Parathyroid adenoma (tissue), 2 donors: Measurements from ENCODE around the gene PRKG1.

Experiments used
- H2AFZ ChIP-seq: fragments of 300-600 bp; sonication (generic); one replicate; pipeline ENCODE4 v1.7.0; 2017; ENCODE audit warnings: antibody characterized with exemption, mild to moderate bottlenecking
- H3K27ac ChIP-seq: fragments of 300-600 bp; sonication (generic); one replicate; pipeline ENCODE4 v1.7.0; 2017
- H3K27me3 ChIP-seq: fragments of 300-600 bp; sonication (generic); one replicate; pipeline ENCODE4 v1.7.0; 2017; ENCODE audit warnings: low read length; ENCODE audit not compliant: control insufficient read depth, insufficient read depth
- H3K36me3 ChIP-seq: fragments of 300-600 bp; sonication (generic); one replicate; pipeline ENCODE4 v1.7.0; 2017; ENCODE audit warnings: low read length; ENCODE audit not compliant: control insufficient read depth, insufficient read depth
- H3K4me1 ChIP-seq: fragments of 300-600 bp; sonication (generic); one replicate; pipeline ENCODE4 v1.7.0; 2017; ENCODE audit warnings: control low read depth
- H3K4me2 ChIP-seq: fragments of 300-600 bp; sonication (generic); one replicate; pipeline ENCODE4 v1.7.0; 2017; ENCODE audit warnings: low read length
- H3K4me3 ChIP-seq: fragments of 300-600 bp; sonication (generic); one replicate; pipeline ENCODE4 v1.7.0; 2017; ENCODE audit warnings: low read depth, low read length
- H3K79me2 ChIP-seq: fragments of 300-600 bp; sonication (generic); one replicate; pipeline ENCODE4 v1.7.0; 2017; ENCODE audit warnings: control low read depth
- H3K9ac ChIP-seq: fragments of 300-600 bp; sonication (generic); one replicate; pipeline ENCODE4 v1.7.0; 2017; ENCODE audit warnings: mild to moderate bottlenecking
- H3K9me3 ChIP-seq: fragments of 300-600 bp; sonication (generic); one replicate; pipeline ENCODE4 v1.7.0; 2017; ENCODE audit warnings: low read length; ENCODE audit not compliant: control insufficient read depth
- TF ChIP-seq, protein P1 (sequence below): fragments of 300-600 bp; sonication (generic); IDR thresholded peaks from one replicate; pipeline ENCODE4 v1.7.0; 2017; ENCODE audit warnings: antibody characterized with exemption, mild to moderate bottlenecking
- donor health status: primary hyperparathyroidism.

Gene PRKG1

DNA sequence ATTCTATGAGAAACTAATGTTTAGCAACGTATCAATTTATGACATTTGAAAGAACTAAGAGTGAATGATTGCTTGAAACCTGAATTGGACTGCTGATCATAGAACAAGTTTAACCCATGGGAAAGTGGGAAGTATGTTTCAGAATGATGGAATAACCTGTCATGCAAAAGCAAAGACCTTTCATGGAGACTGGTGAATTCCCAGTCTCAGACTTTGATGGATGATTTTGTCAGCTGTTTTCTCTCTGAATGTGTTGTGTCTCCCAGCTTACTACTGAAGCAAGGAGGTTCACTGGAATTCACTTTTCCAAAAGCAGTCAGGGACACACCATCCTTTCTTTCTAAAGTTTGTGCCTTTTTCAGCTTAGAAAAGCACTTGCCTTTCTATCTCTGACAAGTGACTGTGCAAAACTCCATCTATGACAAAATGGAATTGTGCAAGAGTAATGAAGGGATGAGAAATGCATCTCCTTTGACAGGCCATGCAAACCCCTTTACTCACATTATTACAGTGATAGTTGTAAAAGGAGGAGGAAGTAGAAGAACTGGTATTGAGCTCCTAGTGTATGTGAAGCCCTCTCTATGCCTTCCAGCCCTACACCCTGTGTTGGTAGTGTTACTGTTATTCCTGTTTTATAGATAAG is 176.1 kb downstream of the PRKG1 start:
- no peaks in the 10 kb centered on the region for H3K27me3 ChIP-seq
- no peak overlapping the region for H3K4me2 ChIP-seq
- no peaks in the 10 kb centered on the region for H3K9me3 ChIP-seq
- TF ChIP-seq, protein P1, sequence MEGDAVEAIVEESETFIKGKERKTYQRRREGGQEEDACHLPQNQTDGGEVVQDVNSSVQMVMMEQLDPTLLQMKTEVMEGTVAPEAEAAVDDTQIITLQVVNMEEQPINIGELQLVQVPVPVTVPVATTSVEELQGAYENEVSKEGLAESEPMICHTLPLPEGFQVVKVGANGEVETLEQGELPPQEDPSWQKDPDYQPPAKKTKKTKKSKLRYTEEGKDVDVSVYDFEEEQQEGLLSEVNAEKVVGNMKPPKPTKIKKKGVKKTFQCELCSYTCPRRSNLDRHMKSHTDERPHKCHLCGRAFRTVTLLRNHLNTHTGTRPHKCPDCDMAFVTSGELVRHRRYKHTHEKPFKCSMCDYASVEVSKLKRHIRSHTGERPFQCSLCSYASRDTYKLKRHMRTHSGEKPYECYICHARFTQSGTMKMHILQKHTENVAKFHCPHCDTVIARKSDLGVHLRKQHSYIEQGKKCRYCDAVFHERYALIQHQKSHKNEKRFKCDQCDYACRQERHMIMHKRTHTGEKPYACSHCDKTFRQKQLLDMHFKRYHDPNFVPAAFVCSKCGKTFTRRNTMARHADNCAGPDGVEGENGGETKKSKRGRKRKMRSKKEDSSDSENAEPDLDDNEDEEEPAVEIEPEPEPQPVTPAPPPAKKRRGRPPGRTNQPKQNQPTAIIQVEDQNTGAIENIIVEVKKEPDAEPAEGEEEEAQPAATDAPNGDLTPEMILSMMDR, result no peak
- H3K9ac ChIP-seq, result no peak overlapping the region
- H3K27ac ChIP-seq, result no peak overlapping the region
- no peak overlapping the region for H3K4me3 ChIP-seq
- H3K4me1 ChIP-seq, result peaks cover 34% of the 10 kb centered on the region
- no peaks in the 10 kb centered on the region for H3K36me3 ChIP-seq
- no peaks in the 10 kb centered on the region for H3K79me2 ChIP-seq
- no peak overlapping the region for H2AFZ ChIP-seq

DNA sequence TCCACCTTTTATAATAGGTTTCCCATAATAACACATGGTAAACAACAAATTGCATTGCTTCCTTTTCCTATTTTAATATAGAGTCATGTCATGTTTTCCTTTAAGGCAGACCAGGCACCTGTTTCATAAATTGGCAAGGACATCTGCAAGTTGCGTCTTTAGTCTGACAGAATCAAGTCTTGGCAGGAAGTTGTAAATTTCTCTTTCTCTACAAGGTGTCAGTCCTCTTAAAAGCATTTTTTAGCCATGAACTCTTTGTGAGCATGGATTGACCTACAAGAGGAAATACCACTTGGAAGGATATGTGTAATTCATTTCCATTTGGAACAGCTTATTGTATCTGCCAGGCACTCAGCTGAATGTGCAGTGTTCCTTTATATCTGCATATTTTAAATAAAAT is 176.8 kb downstream of the PRKG1 start:
- Histone ChIP-seq H3K27me3 (no peaks in the 10 kb centered on the region), H3K9me3 (no peaks in the 10 kb centered on the region), H3K27ac (no peak overlapping the region), H3K4me1 (peaks cover 34% of the 10 kb centered on the region), H3K79me2 (no peaks in the 10 kb centered on the region), H2AFZ (no peak overlapping the region), H3K36me3 (no peaks in the 10 kb centered on the region), H3K4me2 (no peak overlapping the region), H3K4me3 (no peak overlapping the region), H3K9ac (no peak overlapping the region)
- TF ChIP-seq, protein P1, result no peak

DNA sequence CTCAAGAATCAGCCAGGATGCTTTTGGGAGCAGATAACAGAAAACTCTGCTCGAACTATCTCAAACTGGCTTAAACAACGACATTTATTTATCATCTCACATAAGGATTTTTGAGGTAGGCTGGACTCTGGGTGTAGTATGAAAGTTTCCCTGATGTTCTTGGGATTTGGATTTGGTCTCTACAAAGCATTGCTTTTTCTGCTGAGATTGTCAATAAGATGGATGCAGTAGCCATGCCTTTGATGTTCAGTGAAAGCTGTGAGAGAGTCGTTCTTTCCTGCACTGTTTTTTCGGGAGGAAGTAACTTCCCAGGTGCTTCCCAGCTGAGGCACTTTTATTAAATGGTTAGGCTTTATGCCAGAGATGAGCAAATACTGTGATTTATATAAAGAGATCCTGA is 181.1 kb downstream of the PRKG1 start:
- Histone ChIP-seq H3K9me3 (no peaks in the 10 kb centered on the region), H2AFZ (peak overlapping the region; percentile 51), H3K36me3 (no peaks in the 10 kb centered on the region), H3K4me3 (no peak overlapping the region), H3K9ac (no peak overlapping the region), H3K27me3 (no peaks in the 10 kb centered on the region), H3K27ac (no peak overlapping the region), H3K79me2 (peaks cover 3% of the 10 kb centered on the region), H3K4me1 (peaks cover 15% of the 10 kb centered on the region), H3K4me2 (no peak overlapping the region)
- TF ChIP-seq, protein P1, result no peak

DNA sequence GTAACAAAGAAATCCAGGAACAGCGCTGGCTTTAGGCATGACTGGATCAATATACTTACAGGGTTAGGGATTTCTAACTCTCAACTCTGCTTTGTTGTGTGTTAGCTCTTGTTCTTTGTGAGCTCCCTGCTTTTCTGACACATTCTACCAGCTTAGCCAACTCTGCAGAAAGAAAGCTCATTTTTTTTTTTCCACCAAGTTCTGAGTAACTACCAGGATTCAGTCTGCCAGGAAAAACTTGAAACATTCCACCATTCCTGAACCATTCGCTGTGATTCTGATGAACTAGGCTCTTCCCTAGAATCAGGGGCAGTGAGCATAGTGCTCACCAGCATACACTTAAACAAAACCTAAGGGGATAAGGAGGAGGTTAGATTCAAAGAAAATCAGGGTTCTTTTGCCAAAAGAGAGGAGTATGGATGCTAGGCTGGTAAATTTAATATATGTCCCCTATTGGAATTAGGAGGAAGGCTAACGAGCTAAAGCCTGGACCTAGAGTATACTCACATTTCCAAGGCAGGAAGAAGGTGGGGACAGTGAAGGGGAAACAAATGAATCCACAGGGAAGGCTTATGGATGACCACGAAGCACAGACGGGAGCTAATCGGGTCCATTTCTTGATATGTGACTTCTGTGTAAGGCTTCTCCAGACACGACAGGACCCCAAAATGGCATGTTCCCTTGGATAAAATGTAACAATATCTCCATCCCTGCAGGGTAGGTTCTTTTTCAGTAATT is 183.4 kb downstream of the PRKG1 start:
- no peak overlapping the region for H3K9ac ChIP-seq
- peaks cover 3% of the 10 kb centered on the region for H3K79me2 ChIP-seq
- no peaks in the 10 kb centered on the region for H3K27me3 ChIP-seq
- H3K9me3 ChIP-seq, result no peaks in the 10 kb centered on the region
- no peaks in the 10 kb centered on the region for H3K36me3 ChIP-seq
- no peak overlapping the region for H3K27ac ChIP-seq
- TF ChIP-seq, protein P1, result no peak
- no peak overlapping the region for H3K4me3 ChIP-seq
- H3K4me1 ChIP-seq, result peaks cover 10% of the 10 kb centered on the region
- H3K4me2 ChIP-seq, result no peak overlapping the region
- H2AFZ ChIP-seq, result peak overlapping the region; percentile 26

DNA sequence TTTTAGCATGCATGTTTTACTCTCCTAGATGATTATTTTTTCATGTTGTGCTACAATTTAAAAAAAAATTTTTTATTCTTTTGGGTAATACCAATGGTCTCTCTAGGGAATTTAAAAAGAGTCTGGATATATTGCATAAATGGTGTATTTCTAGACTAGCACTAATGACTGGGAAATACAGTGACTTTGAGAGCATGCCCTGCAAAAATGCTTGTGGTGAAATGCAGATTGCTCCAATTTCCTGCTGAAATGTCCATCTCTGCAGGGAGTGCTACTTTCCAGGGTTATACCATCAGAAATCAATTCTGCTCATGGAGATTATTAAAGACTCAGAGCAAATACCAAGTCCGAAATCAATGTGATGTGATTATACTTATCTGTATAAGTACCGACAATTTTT is 186.1 kb downstream of the PRKG1 start:
- Histone ChIP-seq H3K27me3 (no peaks in the 10 kb centered on the region), H3K9ac (no peak overlapping the region), H2AFZ (no peak overlapping the region), H3K79me2 (peaks cover 7% of the 10 kb centered on the region), H3K9me3 (no peaks in the 10 kb centered on the region), H3K27ac (no peak overlapping the region), H3K4me2 (no peak overlapping the region), H3K4me1 (peaks cover 29% of the 10 kb centered on the region), H3K4me3 (no peak overlapping the region), H3K36me3 (no peaks in the 10 kb centered on the region)
- TF ChIP-seq, protein P1, result no peak
